Activated CD8-positive, alpha-beta T cell treated with anti-CD3 and anti-CD28 coated beads, Interleukin-2, amount 10 ng/mL, durations not matched to agents 7 days and 5 days (primary cell): ENCODE measurements around the gene ERCC3. TPM values are rescaled to one million over a fixed set of nuclear protein-coding genes. Genes with fewer than 3 reads are reported as not detected.

Experiments used
- total RNA-seq, 2 experiments: library from RNA; stranded (reverse); gene quantifications; one replicate each; pipeline ENCODE4 v1.2.3, GENCODE V29; 2021

Gene ERCC3
- total RNA-seq, 2 experiments from 2014 or later, result 59.4 to 61.7 TPM

Other genes with a start within 250 kb of the ERCC3 start
- 100 to 1,000 TPM; 125 to 127 TPM for gene BIN1, start 187.0 kb downstream of the ERCC3 start, total RNA-seq
- gene CYP27C1, start 73.8 kb downstream of the ERCC3 start, total RNA-seq, result not detected
- gene MAP3K2, start 93.8 kb upstream of the ERCC3 start, total RNA-seq, result 10 to 100 TPM; 55.7 to 58.5 TPM
- not detected for gene PROC, start 124.3 kb upstream of the ERCC3 start, total RNA-seq
- 10 to 100 TPM; 48.4 to 53.3 TPM for gene IWS1, start 232.3 kb upstream of the ERCC3 start, total RNA-seq
- gene MYO7B, start 241.5 kb upstream of the ERCC3 start, total RNA-seq, result 1 to 10 TPM in 1 of 2 experiments, under 1 TPM in 1; 0.82 to 1.2 TPM